Measurements from ENCODE around the gene BAHCC1. TPM values are rescaled to one million over a fixed set of nuclear protein-coding genes. Genes with fewer than 3 reads are reported as not detected.

BAHCC1 gene
- total and polyA plus RNA-seq, 9 of the 15 experiments (the other 6 are each of a cell fraction or from before 2014, with no cell fraction given), result 0.14 to 26.9 (median 5.0) TPM

DNA sequence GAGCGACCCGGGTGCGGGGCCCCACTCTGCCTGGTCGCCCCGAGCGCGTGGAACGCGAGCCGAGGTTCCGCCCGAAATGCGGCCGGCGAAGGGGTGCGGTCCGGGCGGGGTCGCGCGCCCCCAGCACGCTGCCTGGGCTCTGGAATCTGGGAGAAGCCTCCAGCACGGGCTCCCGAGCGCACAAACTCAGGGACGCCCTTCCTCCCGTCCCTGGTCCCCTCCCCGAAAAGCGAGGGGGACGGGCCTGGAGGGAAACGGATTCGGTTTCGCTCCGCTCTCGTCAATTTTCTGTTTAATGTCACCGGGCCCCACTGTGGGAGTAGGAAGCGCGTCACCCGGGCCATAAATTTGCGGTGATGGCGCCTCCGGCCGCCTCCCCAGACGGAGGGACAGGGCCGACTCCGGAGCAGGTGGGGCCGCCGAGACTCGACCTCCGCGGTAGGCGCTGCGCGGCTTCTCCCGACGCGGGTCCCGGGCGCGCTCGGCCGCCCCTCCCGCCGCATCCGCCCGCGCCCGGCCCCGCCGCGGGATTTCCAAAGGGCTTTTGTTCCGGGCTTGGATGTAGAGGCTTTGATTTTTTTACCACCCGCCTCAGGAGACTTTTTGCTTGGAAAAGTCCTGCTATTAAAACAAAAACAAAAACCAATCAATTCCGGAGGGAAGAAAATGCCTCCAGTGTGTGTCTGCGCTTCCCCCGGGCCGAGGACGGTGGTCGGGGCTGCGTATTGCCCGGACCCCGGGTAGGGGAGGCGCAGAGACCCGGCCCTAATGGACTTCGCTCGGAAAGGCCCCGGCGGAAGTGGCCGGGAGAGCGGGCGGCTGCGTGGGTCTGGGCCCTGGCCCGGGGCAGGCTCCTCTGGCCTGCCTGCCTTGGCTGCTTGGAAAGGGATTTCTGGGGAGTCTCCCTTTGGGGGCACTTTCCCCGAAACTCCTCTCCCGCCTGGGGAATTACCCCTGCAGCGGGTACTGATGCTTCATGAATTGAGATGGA is 7.9 kb upstream of the BAHCC1 start (continued):
- TF ChIP-seq, protein P1, sequence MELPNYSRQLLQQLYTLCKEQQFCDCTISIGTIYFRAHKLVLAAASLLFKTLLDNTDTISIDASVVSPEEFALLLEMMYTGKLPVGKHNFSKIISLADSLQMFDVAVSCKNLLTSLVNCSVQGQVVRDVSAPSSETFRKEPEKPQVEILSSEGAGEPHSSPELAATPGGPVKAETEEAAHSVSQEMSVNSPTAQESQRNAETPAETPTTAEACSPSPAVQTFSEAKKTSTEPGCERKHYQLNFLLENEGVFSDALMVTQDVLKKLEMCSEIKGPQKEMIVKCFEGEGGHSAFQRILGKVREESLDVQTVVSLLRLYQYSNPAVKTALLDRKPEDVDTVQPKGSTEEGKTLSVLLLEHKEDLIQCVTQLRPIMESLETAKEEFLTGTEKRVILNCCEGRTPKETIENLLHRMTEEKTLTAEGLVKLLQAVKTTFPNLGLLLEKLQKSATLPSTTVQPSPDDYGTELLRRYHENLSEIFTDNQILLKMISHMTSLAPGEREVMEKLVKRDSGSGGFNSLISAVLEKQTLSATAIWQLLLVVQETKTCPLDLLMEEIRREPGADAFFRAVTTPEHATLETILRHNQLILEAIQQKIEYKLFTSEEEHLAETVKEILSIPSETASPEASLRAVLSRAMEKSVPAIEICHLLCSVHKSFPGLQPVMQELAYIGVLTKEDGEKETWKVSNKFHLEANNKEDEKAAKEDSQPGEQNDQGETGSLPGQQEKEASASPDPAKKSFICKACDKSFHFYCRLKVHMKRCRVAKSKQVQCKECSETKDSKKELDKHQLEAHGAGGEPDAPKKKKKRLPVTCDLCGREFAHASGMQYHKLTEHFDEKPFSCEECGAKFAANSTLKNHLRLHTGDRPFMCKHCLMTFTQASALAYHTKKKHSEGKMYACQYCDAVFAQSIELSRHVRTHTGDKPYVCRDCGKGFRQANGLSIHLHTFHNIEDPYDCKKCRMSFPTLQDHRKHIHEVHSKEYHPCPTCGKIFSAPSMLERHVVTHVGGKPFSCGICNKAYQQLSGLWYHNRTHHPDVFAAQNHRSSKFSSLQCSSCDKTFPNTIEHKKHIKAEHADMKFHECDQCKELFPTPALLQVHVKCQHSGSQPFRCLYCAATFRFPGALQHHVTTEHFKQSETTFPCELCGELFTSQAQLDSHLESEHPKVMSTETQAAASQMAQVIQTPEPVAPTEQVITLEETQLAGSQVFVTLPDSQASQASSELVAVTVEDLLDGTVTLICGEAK (IDR thresholded peaks at IDR 0.05), result no peak
- TF ChIP-seq, protein P1 (CRISPR knock-in tag; IDR thresholded peaks at IDR 0.05), result no peak
- no peak for TF ChIP-seq TAF9B (IDR thresholded peaks at IDR 0.05; ENCODE audit: partially characterized antibody)
- TF ChIP-seq SMARCA5 (IDR thresholded peaks at IDR 0.05), result no peak
- no peak for TF ChIP-seq RBM15 (IDR thresholded peaks at IDR 0.05; ENCODE audit: insufficient read depth, low read length)
- no peak for TF ChIP-seq ZNF316 (IDR thresholded peaks at IDR 0.05)
- peak in 1 of 2 experiments; percentile 52; a peak in 1 of 4 replicates for TF ChIP-seq KDM4B (IDR thresholded peaks at IDR 0.05; ENCODE audit: borderline replicate concordance in 2 of 2, low read depth in 1 of 2)
- TF ChIP-seq LEF1 (IDR thresholded peaks at IDR 0.05), result no peak
- peak in 1 of 2 experiments; percentile 41; a peak in 1 of 4 replicates for TF ChIP-seq HDAC1 (IDR thresholded peaks at IDR 0.05)
- TF ChIP-seq ZNF24 (IDR thresholded peaks at IDR 0.05), result no peak
- TF ChIP-seq, protein P2, sequence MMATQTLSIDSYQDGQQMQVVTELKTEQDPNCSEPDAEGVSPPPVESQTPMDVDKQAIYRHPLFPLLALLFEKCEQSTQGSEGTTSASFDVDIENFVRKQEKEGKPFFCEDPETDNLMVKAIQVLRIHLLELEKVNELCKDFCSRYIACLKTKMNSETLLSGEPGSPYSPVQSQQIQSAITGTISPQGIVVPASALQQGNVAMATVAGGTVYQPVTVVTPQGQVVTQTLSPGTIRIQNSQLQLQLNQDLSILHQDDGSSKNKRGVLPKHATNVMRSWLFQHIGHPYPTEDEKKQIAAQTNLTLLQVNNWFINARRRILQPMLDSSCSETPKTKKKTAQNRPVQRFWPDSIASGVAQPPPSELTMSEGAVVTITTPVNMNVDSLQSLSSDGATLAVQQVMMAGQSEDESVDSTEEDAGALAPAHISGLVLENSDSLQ (IDR thresholded peaks at IDR 0.05), result peak; percentile 71
- TF ChIP-seq HMG20A (CRISPR knock-in tag; conservative IDR thresholded peaks at IDR 0.05), result no peak
- TF ChIP-seq LCOR (CRISPR knock-in tag; IDR thresholded peaks at IDR 0.05), result 0 out of 2 replicates have a peak, but pooled peaks have one; percentile 25
- TF ChIP-seq GTF2F1 (IDR thresholded peaks at IDR 0.05; ENCODE audit: low read depth, low read length), result no peak
- TF ChIP-seq HNRNPK (IDR thresholded peaks at IDR 0.05; ENCODE audit: low read depth, low read length, poor library complexity, severe bottlenecking), result no peak
- no peak for TF ChIP-seq FOXK1 (CRISPR knock-in tag; IDR thresholded peaks at IDR 0.05; ENCODE audit: borderline replicate concordance)
- TF ChIP-seq ZFP30 (CRISPR knock-in tag; IDR thresholded peaks at IDR 0.05; ENCODE audit: borderline replicate concordance), result no peak
- TF ChIP-seq L3MBTL2 (IDR thresholded peaks at IDR 0.05), result peak; percentile 79; the same call in 1 of the 2 replicates
- TF ChIP-seq ZNF311 (CRISPR knock-in tag; IDR thresholded peaks at IDR 0.05), result no peak
